Fibroblast of pulmonary artery (primary cell): ENCODE data around the gene GALNT9.

Experiments used
- DNase-seq: peaks from one replicate; pipeline ENCODE4 v3.0.0-alpha.2; 2010; ENCODE audit warnings: low read depth
- H3K4me3 ChIP-seq: replicated peaks from 2 replicates; pipeline ENCODE4 v1.5.1; 2011; ENCODE audit warnings: low read depth, mild to moderate bottlenecking, control low read depth, low read length, moderate library complexity
- CTCF ChIP-seq: IDR thresholded peaks from 2 replicates; pipeline ENCODE4 v1.5.1; 2011; ENCODE audit warnings: mild to moderate bottlenecking, control low read depth, low read length, inconsistent platforms; ENCODE audit errors: missing control alignments

GALNT9 gene

DNA sequence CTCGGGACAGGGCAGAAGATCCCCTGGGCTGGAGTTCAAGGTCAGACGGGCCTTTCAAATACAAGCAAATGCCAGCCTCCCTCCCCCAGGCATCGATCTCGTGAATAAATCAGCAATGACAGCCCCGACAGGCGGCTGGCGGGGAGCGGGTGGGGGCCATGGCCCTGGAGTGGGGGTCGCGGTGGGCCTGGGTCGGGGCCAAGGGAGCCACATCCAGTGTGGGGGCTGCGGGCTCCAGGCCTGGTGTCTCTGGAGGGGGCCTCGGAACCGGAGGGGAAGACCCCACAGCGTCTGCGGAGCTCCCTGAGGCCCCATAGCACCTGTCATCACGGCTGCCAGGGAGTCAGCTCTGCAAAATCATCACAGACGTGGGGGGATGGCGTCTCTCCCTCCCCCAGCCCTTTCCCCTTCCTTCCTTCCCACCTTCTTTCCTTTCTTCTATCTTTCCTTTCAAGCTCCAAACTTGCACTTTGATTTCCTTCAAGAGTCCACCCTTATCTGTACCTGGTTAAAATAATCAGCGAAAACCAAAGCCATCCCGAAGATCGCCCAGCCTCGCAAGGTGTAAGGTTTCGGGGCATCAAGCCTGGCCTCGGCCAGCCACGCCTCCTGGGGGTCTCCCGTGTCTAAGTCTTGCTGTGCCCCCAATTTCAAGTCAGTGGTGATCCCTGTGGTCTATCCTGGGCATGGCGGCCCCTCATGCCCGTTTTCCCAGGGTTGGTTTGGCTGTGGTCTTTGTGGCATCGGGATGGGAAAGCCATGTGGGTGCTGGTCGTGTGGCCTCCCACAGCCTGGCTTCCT, 93.1 kb downstream of the GALNT9 start:
- TF ChIP-seq CTCF: no peak
- no peak overlapping the region for H3K4me3 ChIP-seq
- no peak for DNase-seq

GRCh38 chr12:132235116-132235820, 94.1 kb downstream of the GALNT9 start:
- no peak for DNase-seq
- H3K4me3 ChIP-seq: no peak overlapping the region
- TF ChIP-seq CTCF: no peak

- TF ChIP-seq CTCF: no peak
- no peak for DNase-seq
- H3K4me3 ChIP-seq: no peak overlapping the region
Observed at GRCh38 chr12:132230381-132230780, 99.0 kb downstream of the GALNT9 start.

DNA sequence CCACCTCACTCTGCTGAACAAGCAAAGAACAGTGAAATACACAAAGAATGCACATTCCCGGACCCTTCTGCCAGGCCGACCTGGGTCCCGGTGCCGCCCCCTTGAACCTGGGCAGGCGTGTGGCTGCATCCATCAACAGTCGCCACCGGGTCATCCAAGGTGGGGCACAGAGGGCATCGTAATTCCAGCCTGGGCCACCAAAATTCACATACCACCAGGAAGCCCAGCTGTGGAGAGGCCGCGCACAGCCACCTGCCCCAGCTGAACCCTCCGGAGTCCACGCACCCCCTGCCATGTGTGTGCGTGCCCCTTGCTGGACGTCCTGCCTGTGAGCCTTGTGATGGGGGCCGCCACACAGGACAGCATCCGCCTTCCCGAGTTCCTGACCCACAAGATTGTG, 99.5 kb downstream of the GALNT9 start:
- no peak for TF ChIP-seq CTCF
- DNase-seq: no peak
- H3K4me3 ChIP-seq: no peak overlapping the region

GRCh38 chr12:132229193-132229760, 100.1 kb downstream of the GALNT9 start:
- no peak for TF ChIP-seq CTCF
- H3K4me3 ChIP-seq: no peak overlapping the region
- DNase-seq: no peak

GRCh38 chr12:132228476-132229192, 100.8 kb downstream of the GALNT9 start:
- TF ChIP-seq CTCF: no peak
- DNase-seq: no peak
- no peak overlapping the region for H3K4me3 ChIP-seq
